ENCODE results near the gene SLC51A.
"Not testable (repeated sequence)": the region's sequence is repeated elsewhere in the genome, so short reads cannot be mapped to it uniquely, and the experiment has no call there.

Gene SLC51A

GRCh38 chr3:196216089-196216564 is at the start of gene SLC51A:
Gene SLC51A (plus strand): TSS chr3:196216534. CDS start chr3:196216713, 179 bp downstream.
- Mint-ChIP-seq H3K4me3 (peak within 1 kb of the TSS; percentile 1 to 49), H3K27ac (peak within 1 kb of the TSS; percentile 63), H3K4me1 (peaks cover 11 to 22% of the 10 kb centered on the region in 2 donors), H3K9me3 (no peaks in the 10 kb centered on the region), H3K27me3 (no peaks in the 10 kb centered on the region), H3K36me3 (no peaks in the 10 kb centered on the region)
- DNase-seq (no peak), ATAC-seq (replicated peaks) (no peak)

GRCh38 chr3:196166741-196167140 is 49.6 kb upstream of the SLC51A start:
- H3K4me3 Mint-ChIP-seq = no peak overlapping the region
- H3K4me1 Mint-ChIP-seq = peaks cover 3 to 8% of the 10 kb centered on the region in 2 donors
- no peaks in the 10 kb centered on the region for H3K27me3 Mint-ChIP-seq
- DNase-seq = no peak
- ATAC-seq (replicated peaks) = no peak
- no peak overlapping the region for H3K27ac Mint-ChIP-seq
- peaks cover 0 to 3% of the 10 kb centered on the region in 2 donors for H3K9me3 Mint-ChIP-seq
- peaks cover 0 to 3% of the 10 kb centered on the region in 2 donors for H3K36me3 Mint-ChIP-seq

GRCh38 chr3:196168808-196169391 is 47.4 kb upstream of the SLC51A start:
- H3K4me1 Mint-ChIP-seq = peaks cover 3 to 8% of the 10 kb centered on the region in 2 donors
- DNase-seq (no peak), ATAC-seq (replicated peaks) (no peak)
- no peak overlapping the region for H3K4me3 Mint-ChIP-seq
- H3K9me3 Mint-ChIP-seq = peaks cover 0 to 3% of the 10 kb centered on the region in 2 donors
- H3K27ac Mint-ChIP-seq = no peak overlapping the region
- H3K36me3 Mint-ChIP-seq = peaks cover 0 to 3% of the 10 kb centered on the region in 2 donors
- H3K27me3 Mint-ChIP-seq = no peaks in the 10 kb centered on the region

GRCh38 chr3:196169836-196170240 is 46.5 kb upstream of the SLC51A start:
- DNase-seq (no peak), ATAC-seq (replicated peaks) (no peak)
- Mint-ChIP-seq H3K27ac (no peak overlapping the region), H3K9me3 (peaks cover 0 to 3% of the 10 kb centered on the region in 2 donors), H3K4me3 (no peak overlapping the region), H3K36me3 (peaks cover 0 to 3% of the 10 kb centered on the region in 2 donors), H3K4me1 (peaks cover 4 to 8% of the 10 kb centered on the region in 2 donors), H3K27me3 (no peaks in the 10 kb centered on the region)

GRCh38 chr3:196170296-196170695 is 46.0 kb upstream of the SLC51A start:
- not testable (repeated sequence) for DNase-seq; H3K4me1 Mint-ChIP-seq; H3K9me3 Mint-ChIP-seq; H3K36me3 Mint-ChIP-seq; H3K27ac Mint-ChIP-seq; ATAC-seq (replicated peaks); H3K27me3 Mint-ChIP-seq; H3K4me3 Mint-ChIP-seq

- Mint-ChIP-seq H3K9me3 (peaks cover 0 to 3% of the 10 kb centered on the region in 2 donors), H3K4me3 (no peak overlapping the region), H3K4me1 (peaks cover 8 to 18% of the 10 kb centered on the region in 2 donors), H3K27ac (no peak overlapping the region), H3K36me3 (peaks cover 0 to 3% of the 10 kb centered on the region in 2 donors), H3K27me3 (no peaks in the 10 kb centered on the region)
- DNase-seq = no peak
- ATAC-seq (replicated peaks) = no peak
These were observed 41.7 kb upstream of the SLC51A start for GRCh38 chr3:196174652-196175051.

- Mint-ChIP-seq H3K9me3 (peaks cover 0 to 3% of the 10 kb centered on the region in 2 donors), H3K4me1 (peaks cover 13 to 23% of the 10 kb centered on the region in 2 donors), H3K27ac (no peak overlapping the region), H3K36me3 (peaks cover 0 to 3% of the 10 kb centered on the region in 2 donors), H3K27me3 (no peaks in the 10 kb centered on the region), H3K4me3 (no peak overlapping the region)
- ATAC-seq (replicated peaks) (no peak), DNase-seq (no peak)
These were observed 41.2 kb upstream of the SLC51A start for GRCh38 chr3:196175116-196175625.

- Mint-ChIP-seq H3K4me3 (no peak overlapping the region), H3K27ac (no peak overlapping the region), H3K9me3 (peaks cover 0 to 2% of the 10 kb centered on the region in 2 donors), H3K36me3 (peaks cover 0 to 2% of the 10 kb centered on the region in 2 donors), H3K4me1 (peaks cover 13 to 22% of the 10 kb centered on the region in 2 donors), H3K27me3 (no peaks in the 10 kb centered on the region)
- DNase-seq = no peak
- no peak for ATAC-seq (replicated peaks)
These were observed 40.6 kb upstream of the SLC51A start for GRCh38 chr3:196175722-196176121.

GRCh38 chr3:196177567-196177966 is 38.8 kb upstream of the SLC51A start:
- H3K36me3 Mint-ChIP-seq = no peaks in the 10 kb centered on the region
- H3K27ac Mint-ChIP-seq = no peak overlapping the region
- H3K27me3 Mint-ChIP-seq = no peaks in the 10 kb centered on the region
- ATAC-seq (replicated peaks) (no peak), DNase-seq (no peak)
- no peak overlapping the region for H3K4me3 Mint-ChIP-seq
- H3K9me3 Mint-ChIP-seq = no peaks in the 10 kb centered on the region
- peaks cover 17 to 34% of the 10 kb centered on the region in 2 donors for H3K4me1 Mint-ChIP-seq

GRCh38 chr3:196177967-196178366 is 38.4 kb upstream of the SLC51A start:
- Mint-ChIP-seq H3K9me3 (no peaks in the 10 kb centered on the region), H3K27me3 (no peaks in the 10 kb centered on the region), H3K4me1 (peaks cover 18 to 38% of the 10 kb centered on the region in 2 donors), H3K27ac (no peak overlapping the region), H3K4me3 (no peak overlapping the region), H3K36me3 (no peaks in the 10 kb centered on the region)
- no peak for DNase-seq
- ATAC-seq (replicated peaks) = no peak

- H3K27me3 Mint-ChIP-seq = no peaks in the 10 kb centered on the region
- no peaks in the 10 kb centered on the region for H3K9me3 Mint-ChIP-seq
- no peak for ATAC-seq (replicated peaks)
- H3K27ac Mint-ChIP-seq = peak overlapping the region; percentile 98
- no peaks in the 10 kb centered on the region for H3K36me3 Mint-ChIP-seq
- DNase-seq = no peak
- peak overlapping the region; percentile 71 to 73 for H3K4me3 Mint-ChIP-seq
- peaks cover 24 to 48% of the 10 kb centered on the region in 2 donors for H3K4me1 Mint-ChIP-seq
These were observed 37.3 kb upstream of the SLC51A start for GRCh38 chr3:196178993-196179379.

- peaks cover 23 to 48% of the 10 kb centered on the region in 2 donors for H3K4me1 Mint-ChIP-seq
- no peaks in the 10 kb centered on the region for H3K27me3 Mint-ChIP-seq
- ATAC-seq (replicated peaks) (peak; percentile 85 to 90), DNase-seq (peak; percentile 91)
- H3K27ac Mint-ChIP-seq = peak overlapping the region; percentile 98
- peak overlapping the region; percentile 71 to 73 for H3K4me3 Mint-ChIP-seq
- no peaks in the 10 kb centered on the region for H3K9me3 Mint-ChIP-seq
- no peaks in the 10 kb centered on the region for H3K36me3 Mint-ChIP-seq
These were observed 36.7 kb upstream of the SLC51A start for GRCh38 chr3:196179380-196180308.

GRCh38 chr3:196180346-196180745 is 36.0 kb upstream of the SLC51A start:
- peak overlapping the region; percentile 71 to 73 for H3K4me3 Mint-ChIP-seq
- H3K9me3 Mint-ChIP-seq = no peaks in the 10 kb centered on the region
- H3K27me3 Mint-ChIP-seq = no peaks in the 10 kb centered on the region
- no peaks in the 10 kb centered on the region for H3K36me3 Mint-ChIP-seq
- no peak for ATAC-seq (replicated peaks)
- DNase-seq = no peak
- H3K4me1 Mint-ChIP-seq = peaks cover 23 to 48% of the 10 kb centered on the region in 2 donors
- H3K27ac Mint-ChIP-seq = peak overlapping the region; percentile 98

- H3K4me1 Mint-ChIP-seq = peaks cover 23 to 48% of the 10 kb centered on the region in 2 donors
- ATAC-seq (replicated peaks) = no peak
- no peaks in the 10 kb centered on the region for H3K9me3 Mint-ChIP-seq
- peak overlapping the region; percentile 92 for H3K27ac Mint-ChIP-seq
- no peaks in the 10 kb centered on the region for H3K36me3 Mint-ChIP-seq
- no peaks in the 10 kb centered on the region for H3K27me3 Mint-ChIP-seq
- no peak overlapping the region for H3K4me3 Mint-ChIP-seq
- no peak for DNase-seq
These were observed 35.2 kb upstream of the SLC51A start for GRCh38 chr3:196181127-196181546.

All from stimulated activated naive B cell treated with anti-CD40 and anti-IgM and Interleukin-4, amounts not matched to agents 10 μg/mL and 1 μg/mL and 100 μg/mL, for 72 hours (primary cell).